RPMI7951 (cell line): ENCODE results near the gene PDE4A. TPM values are rescaled to one million over a fixed set of nuclear protein-coding genes. Genes with fewer than 3 reads are reported as not detected.
"Not testable (repeated sequence)": the region's sequence is repeated elsewhere in the genome, so short reads cannot be mapped to it uniquely, and the experiment has no call there.

Experiments used
- DNase-seq: peaks from one replicate; pipeline ENCODE4 v3.0.0-alpha.2; 2012; ENCODE audit warnings: low read depth
- total RNA-seq: library from RNA; depleted of rRNA; stranded (reverse); fragments of >200 nt; shearing (Covaris generic); gene quantifications from 2 replicates; pipeline ENCODE4 v1.2.3, GENCODE V29; 2014

Gene PDE4A
- total RNA-seq, 1 experiment from 2014 or later: 2.0 TPM

DNA sequence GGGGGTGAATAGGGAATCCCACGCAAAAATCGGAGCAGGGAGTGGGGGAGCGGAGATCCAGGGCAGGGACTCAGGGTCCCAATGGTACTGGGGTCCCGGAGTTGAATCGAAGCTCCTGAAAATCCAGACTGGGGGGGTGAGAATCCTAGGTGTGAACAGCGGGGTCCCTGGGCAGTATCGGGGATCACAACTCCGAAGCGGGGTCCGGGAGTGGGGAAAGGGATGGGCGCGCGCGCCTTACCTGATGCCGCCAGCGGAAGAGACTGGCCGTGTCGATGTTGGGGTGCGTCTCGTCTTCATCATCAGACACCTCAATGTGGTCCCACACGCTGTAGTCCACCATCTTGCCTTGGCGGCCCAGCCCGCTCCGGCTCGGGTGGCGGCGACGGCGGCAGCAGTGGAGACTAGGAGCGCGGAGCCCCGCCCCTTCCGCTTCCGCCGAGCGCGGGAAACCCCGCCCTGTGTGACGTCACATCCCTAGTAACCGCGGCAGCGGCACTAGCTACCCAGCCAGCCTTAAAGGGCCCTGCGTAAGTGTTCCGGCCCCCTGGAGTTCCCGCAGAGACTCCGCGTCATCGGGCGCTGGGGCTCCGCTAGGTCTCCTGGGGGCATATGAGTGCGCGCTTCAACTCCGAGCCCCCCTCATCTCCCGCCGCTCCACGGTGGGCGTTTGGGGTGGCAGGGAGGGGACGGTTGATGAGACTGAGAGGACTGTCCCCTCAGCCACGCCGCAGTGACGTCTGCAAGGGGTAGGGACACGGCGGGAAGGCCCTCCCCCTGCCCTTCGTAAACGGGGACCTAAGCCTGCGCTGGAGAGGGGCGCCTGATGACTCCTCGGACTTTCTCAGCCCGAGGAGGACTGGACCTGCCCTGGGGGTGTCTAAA is 17.0 kb upstream of the PDE4A start, which contains the start of gene CDC37:
Gene CDC37 (minus strand): TSS at position 406 of the 885 bp plus-strand sequence. CDS start 63 bp downstream, at position 343.
- DNase-seq: peak; percentile 93

DNA sequence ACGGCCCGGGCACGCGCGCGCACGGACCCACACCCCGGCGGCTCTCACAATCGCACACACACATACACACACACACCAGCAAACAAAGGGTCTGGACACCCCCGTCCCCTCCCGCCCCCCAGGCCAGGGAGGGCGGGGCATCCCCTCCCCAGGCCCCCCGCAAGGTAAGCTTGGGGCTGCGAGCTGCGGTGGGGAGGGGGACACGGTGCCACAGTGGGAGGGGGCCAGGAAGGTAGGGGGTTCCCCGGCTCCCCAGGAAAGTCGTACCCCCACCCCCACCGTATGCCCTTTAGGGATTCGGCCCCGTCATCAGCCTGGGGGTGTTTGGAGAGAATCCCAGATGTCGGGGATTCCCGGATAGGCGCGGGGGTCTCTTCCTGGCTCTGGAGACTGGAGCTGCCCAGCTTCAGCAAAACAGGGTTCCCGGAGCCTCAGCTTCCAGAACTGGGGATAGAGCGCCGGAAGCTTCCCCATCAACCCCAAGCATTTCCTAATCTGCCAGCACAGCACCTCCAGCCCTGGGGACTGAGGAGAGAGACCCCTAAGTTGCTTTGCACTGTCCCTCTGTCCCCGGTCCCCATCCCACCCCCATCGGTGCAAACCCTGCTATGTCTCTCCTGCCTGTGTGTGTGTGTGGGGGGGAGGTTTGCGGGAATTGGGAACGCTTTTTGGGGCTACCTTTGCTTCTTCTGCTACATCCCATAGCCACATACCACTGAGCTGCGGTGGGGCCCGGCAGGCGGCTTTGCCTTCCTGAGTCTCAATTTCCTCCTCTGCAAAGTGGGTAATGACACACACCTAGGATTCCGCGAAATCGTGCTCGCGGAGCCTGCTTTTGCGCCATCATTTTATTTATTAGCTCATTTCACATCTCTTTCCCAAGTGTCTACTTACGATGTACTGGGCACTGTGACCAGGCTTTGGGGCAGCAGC is 15.2 kb upstream of the PDE4A start:
- DNase-seq: no peak

DNA sequence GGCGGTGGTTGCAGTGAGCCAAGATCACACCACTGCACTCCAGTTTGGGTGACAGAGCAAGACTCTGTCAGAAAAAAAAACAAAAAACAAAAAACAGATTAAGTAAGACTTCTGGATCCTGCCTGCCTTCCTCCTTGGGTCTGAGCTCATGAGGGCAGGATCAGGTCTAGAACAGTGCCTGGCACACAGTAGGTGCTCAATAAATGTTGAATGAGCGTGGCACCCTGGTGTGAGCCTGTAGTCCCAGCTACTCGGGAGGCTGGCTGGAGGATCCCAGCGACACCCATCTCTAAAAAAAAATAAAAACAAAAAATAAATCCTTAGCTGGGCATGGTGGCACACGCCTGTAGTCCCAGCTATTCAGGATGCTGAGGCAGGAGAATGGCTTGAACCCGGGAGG is 14.1 kb upstream of the PDE4A start:
- no peak for DNase-seq

DNA sequence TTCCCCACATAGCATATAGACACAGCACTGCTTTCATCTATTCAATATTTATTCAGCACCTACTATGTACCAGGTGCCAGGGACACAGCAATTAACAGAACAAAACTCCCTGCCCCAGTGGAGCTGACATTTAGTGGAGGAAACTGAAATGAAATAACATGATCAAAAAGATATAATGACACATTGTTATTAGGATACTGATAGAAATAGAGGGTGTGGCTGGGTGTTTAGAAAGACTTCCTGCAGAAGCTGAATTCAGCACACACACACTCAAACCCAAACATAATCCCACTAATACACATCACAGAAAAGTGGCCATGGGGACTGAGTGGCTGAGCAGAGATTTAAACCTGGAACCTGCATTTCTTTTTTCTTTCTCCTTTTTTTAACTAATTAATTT is 13.2 kb upstream of the PDE4A start:
- DNase-seq: no peak

DNA sequence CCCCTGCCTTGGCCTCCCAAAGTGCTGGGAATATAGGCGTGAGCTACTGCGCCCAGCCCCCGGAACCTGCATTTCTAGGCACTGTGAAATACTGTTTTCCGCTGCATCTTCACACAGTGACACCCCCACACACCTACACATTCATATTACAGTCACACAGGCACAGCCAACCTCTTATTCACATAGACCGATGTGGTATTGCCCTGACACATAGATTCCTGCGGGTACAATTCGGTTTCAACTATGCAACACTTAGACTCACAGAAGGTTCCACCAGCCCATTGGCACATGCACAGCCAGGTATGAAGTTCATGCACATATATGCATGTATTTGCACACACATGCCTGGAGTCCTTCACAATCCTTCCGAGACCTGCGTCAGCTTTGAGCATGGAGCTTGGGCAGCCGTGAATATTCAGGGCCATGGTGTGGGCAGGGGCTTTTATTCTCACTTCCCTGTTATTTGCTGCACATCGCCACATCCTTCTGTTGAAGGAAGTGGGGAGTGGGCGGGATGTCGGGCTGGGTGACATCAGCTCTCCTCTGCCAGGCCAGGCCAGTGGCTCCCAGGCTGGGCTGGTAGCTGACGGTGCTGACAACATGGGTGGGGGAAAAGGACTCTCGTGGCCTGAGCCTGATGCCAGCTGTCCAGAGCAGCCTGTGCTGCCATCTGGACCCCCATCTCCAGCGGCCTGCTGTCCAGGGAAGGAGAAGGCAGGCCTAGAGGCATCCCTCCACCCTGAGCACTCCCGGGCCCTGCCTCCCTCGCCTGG is 11.6 kb upstream of the PDE4A start:
- no peak for DNase-seq

DNA sequence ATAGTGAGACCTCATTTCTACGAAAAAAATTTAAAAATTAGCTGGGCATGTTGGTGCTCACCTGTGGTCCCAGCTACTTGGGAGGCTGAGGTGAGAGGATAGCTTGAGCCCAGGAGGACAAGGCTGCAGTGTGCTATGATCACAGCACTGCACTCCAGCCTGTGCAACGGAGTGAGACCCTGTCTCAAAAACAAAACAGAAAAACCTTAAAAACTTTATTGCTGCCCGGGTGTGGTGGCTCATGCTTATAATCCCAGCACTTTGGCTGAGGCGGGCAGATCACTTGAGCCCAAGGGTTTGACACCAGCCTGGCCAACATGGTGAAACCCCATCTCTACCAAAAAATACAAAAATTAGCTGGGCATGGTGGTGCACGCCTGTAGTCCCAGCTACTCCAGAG is 9.1 kb upstream of the PDE4A start:
- DNase-seq: not testable (repeated sequence)

DNA sequence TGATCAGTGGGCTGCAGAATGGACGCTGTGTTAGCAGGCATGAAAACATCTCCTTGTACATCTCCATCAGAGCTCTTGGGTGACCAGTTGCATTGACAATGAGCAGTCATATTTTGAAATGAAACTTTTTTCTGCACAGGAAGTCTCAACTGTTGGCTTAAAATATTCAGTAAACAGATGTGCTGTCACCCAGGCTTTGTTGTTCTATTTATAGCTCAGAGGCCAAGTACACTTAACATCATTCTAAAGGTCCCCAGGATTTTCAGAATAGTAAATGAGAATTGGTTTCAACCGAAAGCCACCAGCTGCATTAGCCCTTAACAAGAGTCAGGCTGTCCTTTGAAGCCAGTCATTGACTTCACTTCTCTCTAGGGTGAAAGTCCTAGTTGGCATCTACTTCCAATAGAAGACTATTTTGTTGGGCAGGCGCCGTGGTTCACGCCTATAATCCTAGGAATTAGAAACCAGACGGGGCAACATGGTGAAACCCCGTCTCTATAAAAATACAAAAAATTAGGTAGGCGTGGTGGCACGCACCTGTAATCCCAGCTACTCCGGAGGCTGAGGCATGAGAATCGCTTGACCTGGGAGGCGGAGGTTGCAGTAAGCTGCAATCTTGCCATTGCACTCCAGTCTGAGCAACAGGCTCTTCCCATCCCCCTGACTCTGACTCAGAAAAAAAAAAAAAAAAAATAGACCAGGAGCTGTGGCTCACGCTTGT is 7.9 kb upstream of the PDE4A start:
- no peak for DNase-seq

DNA sequence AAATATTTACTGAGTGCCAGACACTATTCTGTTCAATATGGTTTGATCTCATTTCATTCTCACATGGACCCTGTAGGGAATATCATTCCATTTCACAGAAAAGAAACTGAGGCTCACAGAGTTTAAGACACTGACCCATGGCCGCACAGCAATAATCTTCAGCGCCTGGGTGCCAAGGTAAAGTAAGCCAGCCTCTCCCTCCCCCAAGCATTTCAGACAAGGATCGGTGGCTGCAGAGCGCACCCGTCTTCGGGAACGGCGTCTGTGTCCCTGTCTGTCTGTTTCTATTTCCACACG is 4.3 kb upstream of the PDE4A start:
- DNase-seq: no peak

DNA sequence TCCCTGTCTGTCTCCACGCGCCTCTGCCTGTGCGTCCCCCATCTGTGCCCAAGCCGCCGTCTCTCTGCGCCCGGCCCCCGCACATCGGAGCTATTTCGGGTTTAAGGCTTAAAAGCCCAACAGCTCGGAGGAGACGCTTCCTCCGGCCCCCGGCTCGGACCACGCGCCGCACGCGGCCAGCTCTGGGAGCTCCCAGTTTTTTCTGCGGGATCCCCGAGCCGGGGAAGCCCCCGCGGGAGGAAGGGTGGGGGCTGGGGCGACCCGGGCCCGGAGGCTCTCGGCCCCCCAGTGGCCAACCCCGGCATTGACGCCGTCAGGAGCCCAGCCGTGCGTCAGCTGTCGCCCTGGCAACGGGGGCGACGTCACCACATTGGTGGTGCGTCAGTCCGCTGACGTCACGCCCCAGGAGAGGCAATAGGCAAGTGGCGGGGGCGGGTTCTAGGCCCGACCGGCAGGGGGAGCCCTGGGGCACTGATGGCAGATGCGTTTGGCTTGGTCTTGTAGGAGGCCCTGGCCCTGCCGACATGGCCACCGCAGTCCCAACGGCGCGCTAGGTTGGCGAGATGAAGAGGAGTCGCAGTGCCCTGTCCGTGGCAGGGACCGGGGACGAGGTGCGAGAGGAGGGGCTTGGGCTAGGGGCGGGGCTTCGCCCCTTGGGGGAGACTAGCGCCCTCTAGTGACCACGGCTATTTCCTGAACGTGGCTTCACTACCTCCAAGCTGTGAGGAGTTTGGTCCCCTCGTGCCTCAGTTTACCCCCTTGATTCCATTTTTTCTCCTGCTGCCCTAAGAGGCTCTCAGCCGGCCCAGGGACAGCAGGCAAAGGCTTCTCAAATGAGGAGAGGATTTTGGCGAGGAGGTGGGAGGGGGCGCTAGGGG is 3.7 kb upstream of the PDE4A start:
- DNase-seq: peak; percentile 81

DNA sequence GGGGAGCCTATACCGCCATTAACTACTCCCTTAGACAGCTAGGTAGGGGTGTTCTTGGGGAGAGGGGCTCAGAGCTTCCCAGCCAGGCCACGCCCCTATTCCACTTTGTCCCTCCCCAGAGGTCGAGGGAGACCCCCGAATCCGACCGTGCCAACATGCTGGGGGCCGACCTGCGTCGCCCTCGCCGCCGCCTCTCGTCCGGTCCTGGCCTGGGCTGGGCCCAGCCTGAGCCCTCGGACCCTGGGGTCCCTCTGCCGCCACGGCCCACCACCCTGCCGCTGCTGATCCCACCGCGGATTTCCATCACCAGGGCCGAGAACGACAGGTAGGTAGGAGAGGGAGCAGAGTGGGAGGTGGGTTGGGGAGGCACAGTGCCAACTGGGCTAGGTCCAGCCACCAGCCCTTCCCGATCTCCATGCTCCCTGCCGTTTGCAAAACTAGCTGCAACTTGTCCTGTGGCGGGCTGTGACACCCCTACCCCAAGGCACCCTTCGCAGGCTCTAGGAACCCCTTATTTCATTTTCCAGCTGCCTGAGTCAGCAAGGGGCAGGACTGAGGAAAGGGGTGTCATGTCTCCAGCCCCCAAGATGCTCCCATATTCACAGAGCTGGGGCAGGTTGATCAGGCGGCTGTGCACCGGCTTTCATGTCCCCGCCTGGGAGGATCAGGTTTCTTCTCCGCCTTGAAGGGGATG is 2.6 kb upstream of the PDE4A start:
- no peak for DNase-seq

DNA sequence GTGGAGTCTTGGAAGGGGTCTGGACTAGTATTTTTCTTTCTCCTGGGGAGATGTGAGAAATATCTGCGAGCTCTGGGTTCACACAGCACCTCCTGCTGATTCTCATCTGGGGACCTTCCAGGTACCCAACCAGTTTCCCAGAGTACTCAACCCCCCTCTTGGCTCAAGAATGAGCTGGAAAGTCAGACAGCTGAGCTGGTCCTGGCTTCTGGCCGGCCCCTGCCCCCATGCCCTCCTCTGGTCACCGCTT is 2.2 kb upstream of the PDE4A start:
- no peak for DNase-seq

DNA sequence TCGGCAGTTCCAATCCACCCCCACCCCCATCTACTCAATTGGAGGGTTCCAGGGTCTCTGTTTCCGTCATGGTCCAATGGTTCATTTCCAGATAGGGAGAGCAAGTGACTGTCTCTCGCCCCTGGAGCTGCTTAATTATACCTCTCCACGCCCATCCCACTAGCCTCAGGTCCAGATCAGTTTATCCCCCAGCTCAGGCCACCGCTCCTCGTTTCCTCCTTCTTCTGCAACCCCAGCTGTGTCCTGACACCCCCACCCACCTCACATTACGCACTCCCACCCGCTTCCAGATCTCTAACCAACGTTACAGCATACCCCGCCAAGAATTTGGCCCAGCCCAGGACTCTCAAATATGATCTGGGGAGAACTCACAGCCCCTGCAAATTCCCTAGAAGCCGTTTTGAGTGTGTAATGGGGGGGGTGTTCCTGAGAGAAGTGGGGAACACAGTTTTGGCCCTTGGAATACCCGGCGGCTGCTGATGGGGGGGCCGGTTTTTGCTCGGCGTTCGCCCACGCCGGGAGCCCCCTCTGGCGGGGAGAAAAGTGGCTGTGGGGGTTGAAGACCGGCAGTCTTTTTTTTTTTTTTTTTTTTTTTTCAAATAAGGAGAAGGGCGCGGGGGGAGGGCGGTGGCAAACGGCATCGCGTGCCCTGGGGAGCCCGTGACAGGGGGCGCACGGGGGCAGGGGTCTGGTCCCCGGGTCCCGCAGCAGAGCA is 1.7 kb upstream of the PDE4A start:
- no peak for DNase-seq

DNA sequence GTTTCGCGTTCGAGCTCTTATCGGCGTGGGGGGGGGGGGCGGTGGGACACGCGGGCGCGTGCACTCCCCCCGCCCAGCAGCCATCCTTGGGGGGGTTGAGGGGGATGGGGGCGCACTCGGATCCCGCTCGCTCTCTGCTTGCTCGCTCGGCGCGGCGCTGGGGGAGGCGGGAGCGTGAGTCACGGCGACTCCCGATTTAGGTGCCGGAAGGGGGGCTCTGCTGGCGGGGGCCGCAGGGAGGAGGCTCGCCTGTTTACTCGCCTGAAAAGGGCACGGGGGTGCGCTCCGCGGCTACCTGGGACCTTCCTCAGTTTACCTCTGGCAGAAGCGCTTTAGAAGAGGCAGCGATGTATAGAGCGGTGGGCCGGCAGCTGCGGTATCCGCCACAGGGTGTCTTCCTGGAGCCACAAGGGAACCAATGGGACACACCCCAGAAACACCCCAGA is 1.1 kb upstream of the PDE4A start:
- no peak for DNase-seq

DNA sequence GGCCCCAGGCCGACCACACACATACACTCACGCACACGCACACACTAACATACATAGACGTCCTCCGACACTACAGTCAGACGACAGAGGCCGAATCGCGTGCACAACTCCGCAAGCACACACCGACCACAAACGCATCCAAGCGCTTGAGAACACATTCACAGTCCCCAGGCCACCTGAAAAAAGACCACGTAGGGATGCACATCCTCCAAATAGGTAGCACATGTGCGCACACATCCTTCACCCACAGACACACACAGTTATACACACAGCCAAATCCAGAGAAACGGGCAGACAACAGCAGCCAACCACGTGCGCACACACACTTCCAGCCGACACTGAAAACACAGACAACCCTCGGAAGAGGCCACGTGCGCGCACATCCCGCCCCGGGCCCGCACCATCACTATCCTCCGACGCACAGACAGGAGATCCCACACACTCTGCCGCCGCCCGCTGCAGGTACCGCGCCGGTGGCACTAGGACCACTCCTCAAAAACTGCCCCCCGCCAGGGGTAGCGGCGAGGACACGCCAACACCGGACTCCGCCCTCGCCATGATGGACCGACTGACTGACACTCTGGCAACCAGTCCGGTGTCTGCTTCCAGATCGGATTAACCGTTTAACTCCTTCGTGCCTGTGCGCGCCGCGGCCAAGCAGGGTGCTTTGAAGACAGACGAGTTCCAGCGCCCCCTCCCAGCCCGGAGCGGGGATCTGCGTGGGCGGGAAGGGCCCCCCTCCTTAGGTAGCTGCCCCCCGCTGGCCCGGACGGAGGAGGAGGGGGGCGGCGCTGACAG is 493 bp upstream of the PDE4A start:
- peak; percentile 54 for DNase-seq

DNA sequence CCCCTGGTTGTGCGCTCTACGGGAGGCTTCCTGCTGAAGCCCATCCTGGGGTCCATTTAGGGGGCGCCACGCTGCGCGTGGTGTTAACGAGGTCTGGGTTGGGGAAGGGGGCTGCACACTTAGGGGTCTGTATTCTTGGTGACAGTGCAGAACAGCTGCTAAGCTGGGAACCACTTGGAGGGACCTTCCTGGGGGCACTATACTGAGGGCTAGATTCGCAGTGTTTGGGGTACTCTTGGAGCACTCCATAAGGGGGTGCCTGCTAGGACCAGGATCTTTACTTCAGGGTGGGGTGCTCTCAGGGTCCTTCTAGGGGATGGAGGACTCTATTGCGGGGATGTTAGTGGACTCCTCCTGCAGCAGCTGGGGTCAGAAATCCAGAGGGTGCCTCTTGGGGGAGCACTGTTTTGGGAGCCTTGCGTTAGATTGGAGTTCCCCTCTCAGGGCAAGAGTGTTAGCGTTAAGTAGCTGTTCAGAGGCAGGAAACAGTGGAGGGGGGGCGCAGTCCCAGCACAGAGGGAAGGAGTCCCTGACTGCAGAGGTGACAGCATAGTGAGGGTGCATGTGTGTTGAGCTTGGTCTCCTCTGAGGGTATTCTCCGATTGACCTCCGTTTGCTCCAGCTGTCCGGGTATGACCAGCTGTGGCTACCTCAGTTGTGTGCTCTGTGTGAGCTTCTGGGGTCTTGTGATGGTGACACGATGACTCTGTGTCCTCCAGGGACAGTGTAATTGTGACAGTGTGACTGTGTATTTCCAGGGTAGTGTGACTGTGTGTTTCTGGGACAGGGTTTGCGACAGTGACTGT is 1.1 kb downstream of the PDE4A start:
- no peak for DNase-seq

DNA sequence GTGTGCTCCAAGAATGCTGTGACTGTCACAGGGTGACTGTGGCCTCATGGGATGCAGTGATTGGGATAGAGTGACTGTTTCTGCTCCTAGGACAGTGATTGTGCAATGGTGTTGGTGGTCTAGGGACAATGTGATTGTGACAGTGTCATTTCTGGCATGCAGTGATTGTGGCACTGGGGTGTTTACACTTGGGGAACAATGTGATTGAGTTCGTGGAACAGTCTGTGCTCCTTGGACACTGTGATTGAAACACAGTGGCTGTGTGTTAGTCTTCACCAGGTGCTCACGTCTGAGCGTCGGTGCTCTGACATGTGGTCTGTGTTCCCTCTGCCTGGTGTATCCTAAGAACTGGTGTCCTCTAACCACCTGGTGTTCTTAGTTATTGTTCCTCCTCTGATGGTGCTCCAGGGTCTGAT is 1.7 kb downstream of the PDE4A start:
- DNase-seq: no peak

DNA sequence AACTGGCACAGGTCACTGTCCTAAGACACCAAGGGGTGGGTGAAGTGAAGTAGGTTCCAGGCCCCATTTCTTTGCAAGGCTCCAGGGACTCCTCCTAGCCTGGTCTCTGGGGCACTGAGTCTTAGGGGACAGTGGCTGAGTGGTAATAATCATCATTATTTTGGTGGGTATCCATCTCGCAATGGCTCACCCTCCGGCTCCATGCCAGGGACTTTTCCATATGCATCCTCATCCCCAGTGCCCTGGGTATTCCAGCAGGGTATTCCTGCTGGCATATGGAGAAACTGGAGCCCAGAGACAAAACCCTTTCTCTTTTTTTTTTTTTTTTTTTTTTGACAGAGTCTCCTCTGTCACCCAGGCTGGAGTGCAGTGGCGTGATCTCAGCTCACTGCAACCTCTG is 2.5 kb downstream of the PDE4A start:
- no peak for DNase-seq
